Testis (tissue), 3 donors: ENCODE measurements around the gene TMEM11. TPM values are rescaled to one million over a fixed set of nuclear protein-coding genes. Genes with fewer than 3 reads are reported as not detected.

ENCODE experiments used
- DNase-seq: peaks from one replicate; pipeline ENCODE4 v3.0.0-alpha.2; 2019
- H3K27ac ChIP-seq, 2 donors: fragments of 200-600 bp; sonication (generic); one replicate each; pipeline ENCODE4 v1.5.1; 2019
- H3K27me3 ChIP-seq: fragments of 200-600 bp; sonication (generic); one replicate; pipeline ENCODE4 v1.5.1; 2019
- H3K36me3 ChIP-seq: fragments of 200-600 bp; sonication (generic); one replicate; pipeline ENCODE4 v1.5.1; 2017; ENCODE audit warnings: low read depth; ENCODE audit errors: missing control alignments
- H3K4me1 ChIP-seq: fragments of 200-600 bp; sonication (generic); one replicate; pipeline ENCODE4 v1.5.1; 2019
- H3K4me3 ChIP-seq, 2 donors: fragments of 200-600 bp; sonication (generic); one replicate each; pipeline ENCODE4 v1.5.1; 2017 to 2019
- H3K9me3 ChIP-seq: fragments of 200-600 bp; sonication (generic); one replicate; pipeline ENCODE4 v1.5.1; 2017
- CTCF ChIP-seq, 3 experiments: fragments of 450-650 bp in 2 of 3; fragments of 200-600 bp in 1 of 3; sonication (generic) in 1 of 3; IDR thresholded peaks; one replicate each; pipeline ENCODE4 v1.5.1; 2016 to 2019; ENCODE audit warnings: antibody characterized with exemption in 3 of 3, mild to moderate bottlenecking in 2 of 3, moderate library complexity in 1 of 3
- POLR2A ChIP-seq: fragments of 450-650 bp; IDR thresholded peaks from one replicate; pipeline ENCODE4 v1.6.1; 2017; ENCODE audit warnings: antibody characterized with exemption, mild to moderate bottlenecking, moderate library complexity
- WGBS, 2 donors: methylation state at CpG; one replicate each; pipeline ENCODE4 v1.1.5; 2018; 5-methylcytosine and 5-hydroxymethylcytosine counted together
- intact Hi-C: fragments of 100-400 bp; cut with DNase I; formaldehyde crosslinking; loops from one replicate; pipeline ENCODE4 v1.15.1; 2023; ENCODE audit warnings: low total_unique reads
- polyA plus RNA-seq: library from polyadenylated mRNA; stranded (reverse); fragments of 350-450 nt; fragmentation: Illumina TruSeq; extraction: RNeasy Lipid Tissue Mini Kit (QIAGEN cat#74804); gene quantifications from one replicate; pipeline ENCODE4 v1.2.3, GENCODE V29; 2014; ENCODE audit warnings: low read depth, low replicate concordance; ENCODE audit not compliant: insufficient read depth
- total RNA-seq, 2 donors: library from RNA; depleted of rRNA; stranded (reverse); fragments of >200 nt; gene quantifications; one replicate each; pipeline ENCODE4 v1.2.3, GENCODE V29; 2016

TMEM11 gene
- total and polyA plus RNA-seq, 3 donors from 2014 or later, result 38.9 to 55.2 (median 53.4) TPM

GRCh38 chr17:21176773-21177395 is 37.1 kb downstream of the TMEM11 start:
- no peaks in the 10 kb centered on the region for H3K9me3 ChIP-seq
- intact Hi-C loops, result no loop called here
- no peak for TF ChIP-seq POLR2A
- no peak for TF ChIP-seq CTCF (IDR thresholded peaks at IDR 0.05)
- H3K27me3 ChIP-seq, result no peaks in the 10 kb centered on the region
- peaks cover 21% of the 10 kb centered on the region for H3K4me1 ChIP-seq
- peak; percentile 9 for DNase-seq
- no peaks in the 10 kb centered on the region for H3K36me3 ChIP-seq
- WGBS, 2 donors, result 83 to 91% methylated on average over 12 of the region's 12 CpGs
- no peak overlapping the region for H3K4me3 ChIP-seq
- no peak overlapping the region for H3K27ac ChIP-seq

- Histone ChIP-seq H3K9me3 (no peaks in the 10 kb centered on the region), H3K27me3 (no peaks in the 10 kb centered on the region), H3K27ac (peak overlapping the region; percentile 53 to 86), H3K36me3 (no peaks in the 10 kb centered on the region), H3K4me3 (no peak overlapping the region), H3K4me1 (peaks cover 42% of the 10 kb centered on the region)
- intact Hi-C loops, result no loop called here
- TF ChIP-seq CTCF (IDR thresholded peaks at IDR 0.05), result no peak
- TF ChIP-seq POLR2A, result no peak
- 57 to 80% methylated on average over 7 of the region's 7 CpGs for WGBS, 2 donors
- DNase-seq, result peak; percentile 18
Observed at GRCh38 chr17:21174713-21175112, 39.2 kb downstream of the TMEM11 start.

GRCh38 chr17:21174186-21174585 is 39.8 kb downstream of the TMEM11 start:
- H3K4me1 ChIP-seq, result peaks cover 43% of the 10 kb centered on the region
- no peaks in the 10 kb centered on the region for H3K9me3 ChIP-seq
- intact Hi-C loops, result no loop called here
- H3K27me3 ChIP-seq, result no peaks in the 10 kb centered on the region
- TF ChIP-seq POLR2A (no peak), CTCF (IDR thresholded peaks at IDR 0.05) (no peak)
- H3K4me3 ChIP-seq, result no peak overlapping the region
- DNase-seq, result peak; percentile 68
- WGBS, 2 donors, result 17 to 46% methylated on average over 8 of the region's 8 CpGs
- H3K27ac ChIP-seq, result peak overlapping the region; percentile 53 to 86
- no peaks in the 10 kb centered on the region for H3K36me3 ChIP-seq

GRCh38 chr17:21173543-21173942 is 40.4 kb downstream of the TMEM11 start:
- intact Hi-C loops, result no loop called here
- no peaks in the 10 kb centered on the region for H3K27me3 ChIP-seq
- peak overlapping the region; percentile 53 to 86 for H3K27ac ChIP-seq
- peaks cover 43% of the 10 kb centered on the region for H3K4me1 ChIP-seq
- no peaks in the 10 kb centered on the region for H3K36me3 ChIP-seq
- TF ChIP-seq CTCF (IDR thresholded peaks at IDR 0.05) (no peak), POLR2A (no peak)
- no peaks in the 10 kb centered on the region for H3K9me3 ChIP-seq
- H3K4me3 ChIP-seq, result no peak overlapping the region
- DNase-seq, result peak; percentile 9
- 61 to 74% methylated on average over 2 of the region's 2 CpGs for WGBS, 2 donors

GRCh38 chr17:21172846-21173245 is 41.1 kb downstream of the TMEM11 start:
- H3K4me1 ChIP-seq, result peaks cover 46% of the 10 kb centered on the region
- intact Hi-C loops, result no loop called here
- H3K27me3 ChIP-seq, result no peaks in the 10 kb centered on the region
- no peaks in the 10 kb centered on the region for H3K9me3 ChIP-seq
- no peak for TF ChIP-seq CTCF (IDR thresholded peaks at IDR 0.05)
- TF ChIP-seq POLR2A, result no peak
- WGBS, 2 donors, result 97 to 98% methylated on average over 6 of the region's 6 CpGs
- H3K27ac ChIP-seq, result peak overlapping the region in 1 of 2 donors; percentile 86
- no peak overlapping the region for H3K4me3 ChIP-seq
- no peak for DNase-seq
- no peaks in the 10 kb centered on the region for H3K36me3 ChIP-seq
